Activated T-cell treated with anti-CD3 and anti-CD28 coated beads for 4 hours (primary cell): ENCODE measurements around the gene IMPG1.

ENCODE experiments used
- DNase-seq: peaks from one replicate; pipeline ENCODE4 v3.0.0-alpha.2; 2020

Gene IMPG1

DNA sequence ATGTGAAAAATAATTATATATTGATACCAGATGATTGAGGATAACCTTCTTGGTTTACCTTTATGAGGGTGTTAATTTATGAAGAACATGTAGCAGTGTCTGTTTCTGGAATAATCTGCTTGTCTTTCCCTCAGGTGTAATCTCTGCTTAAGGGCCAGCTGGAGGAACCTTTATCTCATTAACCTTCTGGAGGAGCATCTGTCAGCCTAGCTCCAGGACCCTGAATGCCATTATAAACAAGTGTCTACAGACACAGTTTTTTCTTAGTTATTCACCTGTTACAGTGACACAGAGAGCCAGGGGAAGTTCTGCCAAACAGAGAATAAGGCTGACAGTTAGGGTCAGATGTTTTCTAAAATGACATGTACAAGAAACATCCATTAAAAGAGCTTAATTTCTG is at the start of gene IMPG1:
IMPG1 (minus strand) TSS at position 101 of the 400 bp plus-strand sequence. CDS start 174 bp downstream, outside the sequence.
- DNase-seq = no peak

DNA sequence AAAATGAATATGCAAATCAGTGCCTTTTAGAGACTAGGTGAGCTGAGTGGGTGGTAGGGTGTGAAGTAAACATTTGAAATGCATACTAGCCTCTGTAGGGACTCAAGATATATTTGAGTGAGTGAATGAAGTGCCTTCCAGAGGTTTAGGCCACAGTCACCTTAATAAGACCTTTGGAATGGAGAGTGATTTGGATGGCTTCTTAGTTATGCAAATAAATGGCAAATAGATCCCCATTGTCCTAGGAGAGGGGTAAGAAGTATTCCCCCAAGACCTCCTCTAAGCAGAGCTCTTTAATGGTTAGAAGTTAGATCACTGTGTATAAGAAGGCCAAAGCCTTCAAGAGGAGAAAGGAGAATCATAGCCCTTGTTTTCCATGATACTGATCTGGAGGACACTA is 47.8 kb upstream of the IMPG1 start:
- DNase-seq = no peak

DNA sequence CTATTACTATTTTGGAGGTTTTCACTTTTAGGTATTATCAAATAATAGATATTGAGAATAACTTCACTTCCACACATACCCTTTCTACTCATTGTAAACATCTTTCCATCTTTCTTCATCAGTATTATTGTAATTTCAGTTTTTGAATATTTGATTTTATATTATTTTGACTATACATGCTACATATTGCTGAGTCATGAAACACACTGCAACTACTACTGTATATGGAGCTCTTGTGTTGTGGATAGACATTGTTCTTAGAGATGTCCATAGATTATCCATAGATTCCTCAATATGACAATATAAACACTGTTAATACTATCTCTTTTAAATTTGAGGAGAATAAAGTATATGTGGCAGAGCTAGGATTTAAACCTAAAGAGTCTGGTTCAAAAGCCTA is 819 bp upstream of the IMPG1 start:
- no peak for DNase-seq

- DNase-seq = no peak
These were observed 15.0 kb downstream of the IMPG1 start for GRCh38 chr6:76057469-76057868.

DNA sequence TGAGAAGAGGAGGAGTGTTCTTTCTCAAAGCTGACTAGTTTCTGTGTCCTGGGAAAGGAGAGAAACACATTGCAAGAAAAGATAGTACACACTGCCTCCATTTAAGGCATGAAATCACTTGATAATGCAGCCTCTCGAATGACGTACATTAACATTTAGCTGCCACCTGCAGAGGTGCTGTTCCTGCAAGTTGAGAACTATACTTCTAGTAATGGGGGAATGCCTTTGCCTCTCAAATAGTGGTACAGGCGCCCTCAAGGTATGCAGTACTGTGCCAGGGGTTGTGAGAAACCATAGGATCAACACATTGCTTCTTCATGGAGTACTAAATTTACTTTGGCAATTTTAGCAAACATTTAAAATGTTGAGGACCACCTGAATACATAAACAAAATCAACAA is 20.1 kb downstream of the IMPG1 start:
- DNase-seq = no peak

DNA sequence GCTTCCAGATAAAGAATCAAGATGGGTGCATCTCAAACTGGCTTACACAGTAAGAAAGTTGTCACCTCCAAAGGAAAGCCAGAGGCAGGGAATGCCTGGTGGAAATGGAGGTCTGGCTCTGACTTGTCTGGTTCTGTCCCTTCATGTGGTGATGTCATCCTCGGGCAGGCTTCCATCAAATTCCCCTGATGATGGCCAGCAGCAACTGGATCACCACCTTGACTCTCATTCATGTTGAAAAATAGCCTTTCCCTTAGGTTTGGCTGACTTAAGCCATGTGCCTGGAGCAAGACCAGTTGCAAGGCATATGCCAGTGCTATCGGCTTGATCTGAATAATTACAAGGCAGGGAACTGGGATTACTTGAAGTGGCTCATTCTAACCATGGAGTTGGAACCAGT is 28.8 kb downstream of the IMPG1 start:
- no peak for DNase-seq

DNA sequence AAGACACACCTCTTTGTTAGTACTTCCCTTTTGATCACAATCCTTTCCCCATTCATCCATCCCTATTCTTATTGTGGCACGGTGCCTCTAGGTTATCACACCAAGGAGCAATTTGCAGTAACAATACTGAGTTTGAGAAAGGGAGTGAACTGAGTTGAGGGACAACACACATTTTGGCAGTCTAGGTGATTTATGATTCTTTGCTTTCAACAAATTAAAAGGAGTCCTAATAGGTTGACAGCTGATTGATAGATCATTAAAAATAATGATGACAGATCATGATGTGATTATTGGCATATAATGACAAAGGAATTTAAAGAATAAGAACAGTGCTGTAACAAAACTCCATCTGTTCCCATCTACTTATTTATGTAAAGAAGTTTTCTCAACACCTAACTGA is 36.7 kb downstream of the IMPG1 start:
- no peak for DNase-seq

- DNase-seq = no peak
These were observed 46.4 kb downstream of the IMPG1 start for GRCh38 chr6:76026101-76026500.

- no peak for DNase-seq
These were observed 57.6 kb downstream of the IMPG1 start for GRCh38 chr6:76014626-76015530.

DNA sequence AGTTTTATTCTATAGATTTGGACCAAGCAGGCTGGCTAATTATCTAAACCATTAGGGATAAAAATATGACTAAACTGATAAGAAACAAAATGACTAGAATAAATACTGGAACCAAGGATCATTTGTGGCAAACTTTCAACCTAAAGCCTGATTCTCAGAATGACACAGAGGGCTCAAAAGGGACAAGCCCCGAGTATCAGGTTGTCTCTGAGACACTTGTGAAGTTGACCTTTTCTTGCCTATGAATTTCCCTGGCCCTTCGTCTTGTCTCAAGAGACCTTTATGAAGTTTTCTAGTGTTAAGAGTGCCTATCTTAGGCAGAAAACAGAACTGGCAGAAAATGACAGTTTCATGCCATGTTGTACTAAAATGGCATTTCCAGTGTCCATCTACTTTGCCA is 68.3 kb downstream of the IMPG1 start:
- no peak for DNase-seq

DNA sequence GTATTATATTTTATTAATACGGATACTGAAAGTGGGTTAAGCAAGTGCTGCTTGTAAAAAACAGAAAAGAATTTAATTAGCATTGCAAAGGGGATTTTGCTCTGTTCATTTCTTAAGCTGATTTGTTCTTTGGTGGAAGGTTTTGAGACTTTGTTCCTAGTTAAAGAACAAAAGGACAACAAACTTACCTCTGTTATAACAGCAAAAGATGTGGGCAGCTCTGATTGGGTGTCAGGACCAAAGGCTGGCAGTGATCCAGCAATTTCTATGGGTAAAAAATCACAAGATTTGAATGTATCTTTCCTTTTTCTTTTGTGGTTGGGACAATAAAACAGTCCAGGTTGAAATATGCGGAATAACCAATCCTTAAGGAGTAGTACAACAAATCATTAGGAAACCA is 68.8 kb downstream of the IMPG1 start:
- no peak for DNase-seq

DNA sequence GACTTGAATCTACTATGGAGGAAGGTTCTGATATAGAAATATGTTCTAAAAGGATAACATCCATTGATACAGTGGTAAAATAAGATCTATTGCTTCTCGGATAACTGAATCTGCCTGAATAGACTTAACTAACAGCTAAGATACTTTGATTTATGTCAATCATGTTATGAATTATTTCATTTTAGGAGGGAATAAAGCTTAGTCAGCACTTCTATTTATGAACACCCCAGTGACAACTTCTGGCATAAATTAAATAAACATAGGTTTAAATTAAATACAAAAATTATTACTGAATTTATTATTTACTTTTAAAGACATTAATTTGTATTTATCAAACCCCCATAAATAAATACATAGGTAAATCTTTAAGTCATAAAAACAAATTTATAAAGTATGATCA is 69.3 kb downstream of the IMPG1 start:
- no peak for DNase-seq

GRCh38 chr6:76000629-76001028 is 71.8 kb downstream of the IMPG1 start:
- no peak for DNase-seq

DNA sequence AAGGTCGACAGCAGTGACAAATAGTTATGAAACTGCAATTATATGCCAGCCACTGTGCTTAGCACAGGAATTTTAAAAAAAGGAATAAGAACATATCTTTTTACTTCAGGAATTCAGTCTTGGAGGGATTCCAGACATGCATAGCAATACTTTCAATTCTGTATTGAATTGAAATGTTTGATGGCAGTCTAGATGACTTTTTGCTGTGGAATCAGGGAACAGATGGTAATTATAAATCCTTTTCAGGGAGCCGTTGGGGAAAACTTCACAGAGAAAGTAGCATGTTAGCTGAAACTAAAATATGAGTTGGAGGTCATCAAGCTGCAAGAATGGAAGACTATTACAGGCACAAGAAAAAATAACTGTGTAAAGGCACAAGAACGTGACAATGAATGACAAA is 74.8 kb downstream of the IMPG1 start:
- DNase-seq = no peak

GRCh38 chr6:75993236-75994162 is 79.0 kb downstream of the IMPG1 start:
- DNase-seq = no peak

DNA sequence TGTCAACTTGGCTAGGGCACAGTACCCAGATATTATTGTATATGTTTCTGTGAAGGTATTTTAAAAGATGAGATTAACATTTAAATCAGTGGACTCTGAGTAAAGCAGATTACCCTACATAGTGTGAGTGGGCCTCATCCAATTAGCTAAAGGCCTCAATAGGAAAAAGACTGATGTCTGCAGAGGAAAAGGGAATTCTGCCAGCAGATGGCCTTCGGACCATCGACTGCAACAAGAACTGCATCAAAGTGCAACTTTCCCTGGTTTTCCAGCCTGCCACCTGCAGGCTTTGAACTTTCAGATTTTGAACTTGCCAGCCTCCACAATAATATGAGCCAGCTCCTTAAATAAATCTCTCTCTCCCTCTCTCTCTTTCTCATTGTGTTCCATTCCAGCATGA is 80.5 kb downstream of the IMPG1 start:
- DNase-seq = no peak

DNA sequence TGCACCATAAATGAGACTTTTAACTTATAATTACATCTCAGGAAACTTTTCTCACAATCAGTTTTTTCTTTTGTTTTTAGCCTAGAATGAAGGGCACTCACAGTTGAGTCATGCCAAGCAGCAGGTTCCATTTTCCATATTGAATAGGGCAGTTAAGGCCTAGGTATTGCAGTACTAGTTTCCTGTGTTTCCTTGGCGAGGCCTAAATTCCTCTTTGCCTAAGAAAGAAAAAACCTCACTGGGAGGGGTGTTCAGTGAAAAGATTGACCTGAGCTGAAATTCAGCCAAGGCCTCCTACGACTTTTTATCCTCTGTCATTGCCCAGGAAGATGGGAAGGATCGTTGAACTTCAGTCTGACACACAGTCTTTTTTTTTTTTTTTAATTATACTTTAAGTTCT is 85.5 kb downstream of the IMPG1 start:
- no peak for DNase-seq

GRCh38 chr6:75975904-75976303 is 96.6 kb downstream of the IMPG1 start:
- DNase-seq = no peak

DNA sequence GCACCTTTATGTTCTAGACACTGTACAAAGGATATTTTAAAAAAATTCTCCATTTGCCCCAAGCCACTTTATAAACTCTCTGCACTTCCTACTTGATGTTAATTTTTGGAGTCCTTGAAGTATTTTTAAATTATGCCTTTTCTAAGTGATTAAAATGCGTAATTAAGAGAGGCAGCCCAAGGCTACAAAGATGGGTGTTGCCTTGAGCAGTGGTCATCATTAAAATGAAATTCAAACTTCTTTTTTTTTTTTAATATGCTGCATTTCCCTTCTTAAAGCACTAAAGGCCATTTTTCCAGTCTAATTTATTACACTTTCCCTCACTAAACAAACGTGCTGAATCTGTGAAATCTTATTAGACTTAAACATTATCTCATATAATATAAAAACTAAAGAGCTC is 102.4 kb downstream of the IMPG1 start:
- DNase-seq = no peak

- DNase-seq = no peak
These were observed 104.3 kb downstream of the IMPG1 start for GRCh38 chr6:75968143-75968542.

DNA sequence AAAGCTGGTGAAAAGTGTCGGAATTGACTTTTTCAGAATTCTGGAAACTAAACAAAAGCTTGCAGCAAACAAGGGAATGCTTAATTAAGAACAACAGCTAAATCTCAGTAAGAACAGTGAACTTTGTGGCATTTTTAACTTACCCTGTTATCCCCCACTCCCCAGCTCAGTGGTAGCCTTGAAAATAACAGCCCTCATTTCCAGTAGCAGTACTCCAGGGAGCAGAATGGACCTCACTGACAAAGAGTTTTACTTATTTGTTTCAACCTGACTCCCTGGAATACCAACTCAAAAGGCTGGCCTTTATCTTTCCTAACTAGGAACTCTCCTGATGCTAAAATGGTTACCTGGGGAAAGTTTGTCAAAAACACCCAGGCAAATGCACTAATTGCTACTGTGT is 108.9 kb downstream of the IMPG1 start:
- no peak for DNase-seq

DNA sequence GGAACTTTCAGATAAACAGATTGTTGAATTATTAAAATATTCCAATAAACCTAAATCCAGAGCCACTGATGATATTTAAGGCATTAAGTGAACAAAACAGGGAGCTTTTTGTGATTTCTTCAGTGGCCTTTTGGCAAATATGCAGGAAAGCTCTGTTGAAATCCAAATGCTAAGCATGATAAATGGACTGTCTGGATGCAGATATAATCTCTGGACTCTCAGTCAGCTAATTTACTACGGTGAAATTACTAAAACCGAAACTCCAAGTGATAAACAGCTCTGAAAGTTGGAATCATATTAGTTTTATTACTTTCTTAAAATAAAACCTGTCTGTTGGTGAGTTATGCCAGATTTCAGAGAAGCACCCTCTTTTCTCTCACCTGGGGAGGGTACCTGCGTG is 120.3 kb downstream of the IMPG1 start:
- DNase-seq = no peak

DNA sequence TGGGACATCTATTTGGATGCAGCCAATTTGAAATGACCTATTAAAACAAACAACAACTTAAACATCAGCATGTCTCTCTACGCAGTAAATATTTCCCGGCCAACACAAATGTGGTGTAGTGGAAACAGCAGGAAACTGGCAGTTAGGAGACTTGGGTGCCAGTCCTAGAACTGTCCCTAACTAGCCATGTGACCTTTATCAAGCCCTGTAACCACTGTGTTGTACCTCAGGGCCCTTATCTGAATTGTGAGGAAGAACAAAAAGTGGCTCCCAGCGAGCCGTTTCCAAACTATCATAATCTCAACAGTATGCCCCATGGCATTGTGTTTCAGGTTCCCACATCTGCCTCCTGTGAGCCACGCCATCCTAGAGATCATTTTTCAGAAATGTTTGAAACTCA is 124.5 kb downstream of the IMPG1 start:
- DNase-seq = no peak
